Bone marrow (tissue), 2 donors: Measurements from ENCODE around the gene USP17L19.
"Not testable (repeated sequence)": the region's sequence is repeated elsewhere in the genome, so short reads cannot be mapped to it uniquely, and the experiment has no call there.

ENCODE experiments used
- DNase-seq, 2 donors: peaks; one replicate each; lab custom pipeline; 2025; lab: John Stamatoyannopoulos, UW

USP17L19 gene

GRCh38 chr4:9253078-9253477, at the start of gene USP17L19:
USP17L19 (plus strand) TSS chr4:9253378; CDS start chr4:9253378, 0 bp downstream.
- not testable (repeated sequence) for DNase-seq

- not testable (repeated sequence) for DNase-seq
Measured at GRCh38 chr4:9210357-9210756, 42.8 kb upstream of the USP17L19 start, which contains the start of gene USP17L10. USP17L10 (plus strand) TSS chr4:9210657; CDS start chr4:9210657, 0 bp downstream.

GRCh38 chr4:9214701-9215100, 38.5 kb upstream of the USP17L19 start:
- DNase-seq, result not testable (repeated sequence)

GRCh38 chr4:9215105-9215504, 38.1 kb upstream of the USP17L19 start, which contains the start of gene USP17L11:
USP17L11 (plus strand) TSS chr4:9215405; CDS start chr4:9215405, 0 bp downstream.
- DNase-seq, result not testable (repeated sequence)

- not testable (repeated sequence) for DNase-seq
Measured at GRCh38 chr4:9219852-9220251, 33.3 kb upstream of the USP17L19 start, which contains the start of gene USP17L12. USP17L12 (plus strand) TSS chr4:9220152; CDS start chr4:9220152, 0 bp downstream.

- not testable (repeated sequence) for DNase-seq
Measured at GRCh38 chr4:9224596-9224995, 28.6 kb upstream of the USP17L19 start, which contains the start of gene USP17L13. USP17L13 (plus strand) TSS chr4:9224896; CDS start chr4:9224896, 0 bp downstream.

GRCh38 chr4:9230249-9230648, 22.9 kb upstream of the USP17L19 start:
- not testable (repeated sequence) for DNase-seq

- DNase-seq, result not testable (repeated sequence)
Measured at GRCh38 chr4:9234085-9234484, 19.1 kb upstream of the USP17L19 start, which contains the start of gene USP17L15. USP17L15 (plus strand) TSS chr4:9234385; CDS start chr4:9234385, 0 bp downstream.

GRCh38 chr4:9238461-9238860, 14.7 kb upstream of the USP17L19 start:
- not testable (repeated sequence) for DNase-seq

- DNase-seq, result not testable (repeated sequence)
Measured at GRCh38 chr4:9243579-9243978, 9.6 kb upstream of the USP17L19 start, which contains the start of gene USP17L17. USP17L17 (plus strand) TSS chr4:9243879; CDS start chr4:9243879, 0 bp downstream.

GRCh38 chr4:9247953-9248680, 5.1 kb upstream of the USP17L19 start, which contains the start of gene USP17L18:
USP17L18 (plus strand) TSS chr4:9248630; CDS start chr4:9248630, 0 bp downstream.
- DNase-seq, result not testable (repeated sequence)

- not testable (repeated sequence) for DNase-seq
Measured at GRCh38 chr4:9257824-9258223, 4.6 kb downstream of the USP17L19 start, which contains the start of gene USP17L20. USP17L20 (plus strand) TSS chr4:9258124; CDS start chr4:9258124, 0 bp downstream.

- not testable (repeated sequence) for DNase-seq
Measured at GRCh38 chr4:9262572-9262971, 9.4 kb downstream of the USP17L19 start, which contains the start of gene USP17L21. USP17L21 (plus strand) TSS chr4:9262872; CDS start chr4:9262872, 0 bp downstream.

- DNase-seq, result not testable (repeated sequence)
Measured at GRCh38 chr4:9267319-9267718, 14.1 kb downstream of the USP17L19 start, which contains the start of gene USP17L22. USP17L22 (plus strand) TSS chr4:9267619; CDS start chr4:9267619, 0 bp downstream.

- DNase-seq, result not testable (repeated sequence)
Measured at GRCh38 chr4:9271719-9272118, 18.5 kb downstream of the USP17L19 start.
